Endothelial cell of hepatic sinusoid (primary cell): Measurements from ENCODE around the gene IRF7.
"Not testable (repeated sequence)": the region's sequence is repeated elsewhere in the genome, so short reads cannot be mapped to it uniquely, and the experiment has no call there.

Experiments
- in situ Hi-C: cut with HindIII; loops from 2 replicates; pipeline ENCODE4 v1.10.0; 2017; ENCODE audit warnings: low sequenced_read_pairs

The IRF7 gene

DNA sequence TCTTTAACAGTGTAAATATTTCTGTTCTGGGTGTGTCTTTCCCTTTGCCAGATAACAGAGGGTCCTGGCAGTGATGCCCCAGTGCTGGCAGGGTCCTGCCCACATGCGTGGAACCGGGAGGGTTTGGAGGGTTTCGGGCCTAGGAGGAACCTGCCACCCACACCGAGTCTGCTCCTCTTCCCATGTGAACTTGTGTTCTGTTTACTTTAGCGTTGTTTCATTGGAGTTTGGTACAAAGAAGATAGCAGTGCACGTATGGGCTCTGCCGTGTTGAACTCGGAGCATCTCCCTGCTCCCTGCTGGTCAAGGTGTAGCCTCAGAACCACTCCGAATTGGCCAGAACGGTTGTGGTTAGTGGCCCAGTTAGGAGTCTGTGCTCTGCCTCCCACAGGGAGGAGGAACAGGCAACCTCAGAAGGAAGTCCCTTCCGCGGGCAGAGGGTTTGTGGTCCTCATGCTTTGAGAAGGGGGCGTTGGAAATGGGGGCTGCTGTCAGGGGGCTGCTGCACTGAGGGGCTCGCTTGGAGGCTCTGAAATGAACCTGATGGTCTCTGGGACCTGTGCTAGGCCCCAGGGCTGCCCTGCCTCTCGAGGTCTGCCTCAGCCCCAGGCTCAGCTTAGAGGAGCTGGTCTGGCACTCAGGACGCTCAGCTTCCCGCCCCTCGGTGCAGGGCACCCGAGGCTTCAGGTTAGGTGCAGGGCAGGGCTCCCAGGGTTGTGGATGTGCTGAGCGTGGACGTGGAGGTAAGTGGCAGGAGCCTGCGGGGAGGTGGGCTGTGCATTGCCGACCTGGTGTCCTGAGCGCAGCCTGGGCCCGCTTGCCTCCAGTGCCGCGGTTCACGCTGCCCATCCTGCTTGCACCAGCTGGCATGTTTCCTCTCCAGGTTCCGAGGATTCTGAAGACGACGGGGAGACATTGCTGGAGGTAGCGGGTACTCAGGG lies 29.1 kb downstream of the IRF7 start:
- in situ Hi-C loops: no loop called here

DNA sequence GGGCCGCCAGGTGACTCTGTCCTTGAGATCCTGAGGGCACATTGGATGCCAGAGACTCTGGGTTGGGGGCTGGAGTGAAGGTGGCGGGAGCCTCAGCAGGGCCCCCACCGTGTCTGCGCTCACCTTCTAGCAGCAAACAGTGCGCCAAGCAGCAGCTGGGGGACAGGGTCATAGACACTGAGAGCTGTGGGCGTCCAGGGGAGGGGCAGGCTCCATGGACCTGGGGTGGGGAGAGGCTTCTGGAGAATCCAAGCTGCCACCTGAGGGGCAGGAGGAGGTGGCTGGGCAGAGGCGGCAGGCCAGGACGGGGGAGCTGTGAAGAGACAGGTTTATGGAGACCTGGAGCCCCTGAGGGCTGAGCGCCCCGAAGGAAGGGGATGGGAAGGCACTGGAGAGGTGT lies 31.5 kb downstream of the IRF7 start:
- in situ Hi-C loops: no loop called here

DNA sequence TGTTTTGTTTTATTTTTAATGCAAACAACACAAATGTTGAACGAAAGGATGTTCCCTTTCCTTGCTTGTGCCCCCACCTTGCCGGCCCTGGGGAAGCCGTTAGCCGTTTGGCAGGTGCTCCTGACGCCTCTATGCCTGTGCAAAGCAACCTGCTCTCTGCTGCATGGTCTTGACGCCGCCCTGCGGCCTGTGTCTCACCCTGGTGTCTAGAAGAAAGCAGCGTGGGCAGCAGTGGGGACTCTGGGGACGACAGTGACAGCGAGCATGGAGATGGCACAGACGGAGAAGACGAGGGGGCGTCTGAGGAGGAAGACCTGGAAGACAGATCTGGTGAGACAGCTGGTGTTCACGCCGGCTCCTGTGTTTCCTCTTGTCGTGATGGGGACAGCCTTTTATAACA lies 34.0 kb downstream of the IRF7 start:
- in situ Hi-C loops: no loop called here

DNA sequence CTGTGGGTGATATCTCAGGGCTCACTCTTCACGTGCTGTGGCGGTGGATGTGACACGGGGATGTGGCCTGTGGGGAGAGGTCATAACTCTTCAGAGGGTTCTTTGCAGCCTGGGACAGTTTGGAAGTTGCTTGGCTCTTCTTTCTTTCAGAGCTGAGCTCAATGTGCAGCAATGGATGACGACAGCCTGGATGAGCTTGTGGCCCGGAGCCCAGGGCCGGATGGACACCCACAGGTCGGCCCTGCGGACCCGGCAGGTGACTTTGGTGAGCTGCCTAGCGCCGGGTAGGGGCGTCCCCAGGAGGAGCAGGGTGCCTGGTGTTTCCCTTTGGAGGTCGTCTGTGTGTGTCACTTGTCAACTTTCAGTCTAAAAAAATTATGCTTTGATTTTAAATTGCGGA lies 34.4 kb downstream of the IRF7 start:
- in situ Hi-C loops: no loop called here

DNA sequence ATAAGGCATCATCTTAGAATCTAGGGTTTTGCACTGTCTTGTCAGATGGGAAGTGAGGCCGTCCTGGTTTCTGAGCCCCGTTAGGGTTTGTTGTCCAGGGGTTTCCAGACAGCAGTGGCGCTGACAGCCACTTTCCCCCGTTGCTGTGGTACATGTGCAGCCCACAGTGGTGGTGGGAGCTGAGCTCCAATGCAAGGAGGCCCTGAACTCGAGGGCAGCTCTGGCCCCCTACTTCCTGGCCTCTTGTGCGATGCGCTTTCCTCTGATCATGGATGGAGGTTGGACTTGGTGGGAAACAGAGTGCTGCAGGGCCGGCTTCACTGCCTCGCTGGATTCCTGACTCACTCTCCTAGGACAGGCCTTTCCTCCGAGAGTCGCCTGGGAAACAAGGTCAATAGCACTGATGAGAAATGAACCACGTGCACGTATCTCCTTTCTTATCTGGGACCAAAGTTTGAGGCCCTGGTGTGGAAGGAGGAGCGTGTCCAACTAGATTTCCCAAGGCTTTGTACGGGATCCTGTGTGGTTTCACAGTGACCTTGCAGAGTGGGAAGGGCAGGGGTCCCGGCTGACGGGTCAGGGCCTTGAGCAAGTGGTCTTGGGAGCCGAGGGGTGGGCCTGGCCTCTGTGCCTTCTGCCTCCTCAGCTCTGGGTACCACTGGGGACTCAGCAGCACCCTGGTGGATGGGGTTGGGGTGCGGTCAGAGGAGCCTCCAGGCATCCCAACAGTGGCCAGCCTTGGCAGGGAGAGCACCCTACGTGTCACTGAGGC lies 35.7 kb downstream of the IRF7 start:
- in situ Hi-C loops: no loop called here

DNA sequence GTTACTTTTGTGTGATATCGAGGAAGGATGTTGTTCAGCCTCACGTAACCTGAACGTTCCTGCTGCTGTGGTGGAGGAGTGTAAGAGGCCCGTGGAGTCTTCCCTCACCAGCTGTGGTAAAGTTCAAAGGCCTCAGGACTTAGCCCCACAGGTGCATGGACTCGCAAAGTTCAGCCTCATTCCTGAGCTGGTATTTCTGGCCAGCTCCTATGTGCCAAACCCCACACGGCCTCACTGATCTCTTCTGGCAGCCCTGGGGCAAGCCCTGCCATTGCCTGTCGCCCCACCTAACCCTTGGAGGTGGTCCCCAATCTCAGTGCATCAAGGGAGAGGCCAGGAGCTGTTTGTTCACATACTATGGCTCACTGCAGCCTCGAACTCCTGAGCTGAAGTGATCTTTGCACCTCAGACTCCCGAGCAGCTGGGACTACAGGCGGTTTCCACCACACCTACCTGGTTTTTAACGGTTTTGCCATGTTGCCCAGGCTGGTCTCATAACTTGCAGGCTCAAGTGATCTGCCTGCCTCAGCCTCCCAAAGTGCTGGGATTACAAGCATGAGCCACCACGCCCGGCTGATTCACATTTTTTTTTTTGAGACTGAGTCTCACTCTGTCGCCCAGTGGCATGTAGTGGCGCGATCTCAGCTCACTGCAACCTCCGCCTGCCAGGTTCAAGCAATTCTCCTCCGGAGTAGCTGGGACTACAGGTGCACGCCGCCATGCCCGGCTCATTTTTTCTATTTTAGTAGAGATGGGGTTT lies 37.3 kb downstream of the IRF7 start:
- in situ Hi-C loops: no loop called here

DNA sequence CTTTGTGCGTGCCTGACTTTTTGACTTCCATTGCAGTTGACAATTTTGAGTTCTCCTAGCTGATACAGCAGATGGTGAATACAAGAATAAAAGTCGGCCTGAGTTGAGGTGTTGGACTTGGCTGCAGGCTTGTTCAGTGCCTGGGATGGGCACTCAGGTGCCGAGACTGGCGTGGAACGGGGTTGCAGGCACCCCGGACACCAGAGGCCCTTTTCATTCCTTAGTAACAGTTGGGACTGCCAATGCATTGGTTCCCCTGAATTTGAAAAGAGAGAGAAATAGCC lies 38.2 kb downstream of the IRF7 start:
- in situ Hi-C loops: no loop called here

DNA sequence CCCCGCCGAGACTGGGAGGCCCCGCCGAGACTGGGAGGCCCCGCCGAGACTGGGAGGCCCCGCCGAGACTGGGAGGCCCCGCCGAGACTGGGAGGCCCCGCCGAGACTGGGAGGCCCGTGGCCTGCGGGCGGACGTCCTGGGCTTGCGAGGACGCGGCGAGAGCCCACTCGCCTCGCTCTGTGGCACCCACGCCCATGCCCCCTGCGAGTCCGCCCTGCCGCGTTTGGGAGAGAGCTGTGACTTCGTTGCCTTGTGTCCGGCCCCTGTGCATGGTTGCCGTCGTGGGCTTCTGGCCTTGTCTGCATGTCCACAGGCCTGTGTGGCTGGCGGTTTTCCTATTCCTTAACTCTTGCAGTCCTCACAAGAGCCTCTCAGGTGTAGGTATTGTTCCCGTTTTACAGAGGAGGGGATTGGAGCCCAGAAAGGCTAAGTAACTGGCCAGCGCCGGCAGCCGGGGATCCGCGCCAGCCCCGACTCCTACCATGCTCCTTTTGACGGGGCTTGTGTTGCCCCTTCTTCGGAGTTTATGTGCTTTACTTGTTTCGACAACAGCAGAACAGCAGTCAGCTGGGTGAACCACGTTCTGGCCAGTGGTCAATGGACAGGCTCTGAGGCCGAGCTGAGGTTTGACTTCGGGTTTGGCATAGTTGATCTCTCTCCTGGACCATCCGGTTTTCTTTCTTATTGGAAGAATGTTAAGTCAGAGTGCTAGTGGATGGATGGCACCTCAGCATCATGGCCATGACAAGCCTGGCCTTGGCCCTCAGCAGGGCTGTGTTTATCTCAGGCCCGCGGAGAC lies 38.7 kb downstream of the IRF7 start:
- in situ Hi-C loops: no loop called here

DNA sequence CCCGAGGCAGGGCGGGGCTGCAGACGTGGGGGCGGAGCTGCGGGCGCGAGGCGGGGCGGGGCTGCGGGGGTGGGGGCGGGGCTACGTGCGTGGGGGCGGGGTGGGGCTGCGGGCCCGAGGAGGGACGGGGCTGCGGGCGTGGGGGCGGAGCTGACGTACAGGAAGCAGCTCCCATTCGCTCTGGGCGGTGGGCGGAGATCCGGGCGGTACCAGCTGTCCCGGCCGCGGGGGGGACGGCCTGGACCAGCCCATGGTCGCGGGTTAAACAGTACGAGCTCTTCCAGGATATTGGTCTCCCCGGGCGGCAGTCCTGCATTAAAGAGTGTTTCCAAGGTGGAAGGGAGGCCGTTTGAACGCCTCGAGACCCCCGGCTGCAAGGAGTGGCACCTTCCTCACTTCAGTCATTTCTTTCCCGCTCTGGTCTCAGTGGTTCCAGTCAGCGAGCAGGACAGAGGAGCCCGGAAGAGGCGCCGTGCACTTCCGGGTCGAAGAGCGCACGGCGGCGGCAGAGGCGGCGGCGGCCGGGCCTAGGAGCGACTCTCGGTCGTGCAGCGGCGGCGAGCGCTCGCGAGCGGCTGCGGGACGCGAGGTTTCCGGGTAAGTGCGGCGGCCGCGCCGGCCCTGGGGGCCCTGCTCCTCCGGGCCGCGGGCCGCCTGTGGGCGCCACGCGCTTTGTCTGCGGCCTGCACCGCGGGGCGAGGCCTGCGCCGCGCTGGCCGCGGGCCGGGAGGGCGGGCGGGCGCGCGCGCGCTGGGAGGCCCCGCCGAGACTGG lies 39.6 kb downstream of the IRF7 start, which contains the start of gene PHRF1:
PHRF1 (plus strand) TSS at position 475 of the 773 bp plus-strand sequence. CDS start 5,043 bp downstream, outside the sequence.
- in situ Hi-C loops: no loop called here

DNA sequence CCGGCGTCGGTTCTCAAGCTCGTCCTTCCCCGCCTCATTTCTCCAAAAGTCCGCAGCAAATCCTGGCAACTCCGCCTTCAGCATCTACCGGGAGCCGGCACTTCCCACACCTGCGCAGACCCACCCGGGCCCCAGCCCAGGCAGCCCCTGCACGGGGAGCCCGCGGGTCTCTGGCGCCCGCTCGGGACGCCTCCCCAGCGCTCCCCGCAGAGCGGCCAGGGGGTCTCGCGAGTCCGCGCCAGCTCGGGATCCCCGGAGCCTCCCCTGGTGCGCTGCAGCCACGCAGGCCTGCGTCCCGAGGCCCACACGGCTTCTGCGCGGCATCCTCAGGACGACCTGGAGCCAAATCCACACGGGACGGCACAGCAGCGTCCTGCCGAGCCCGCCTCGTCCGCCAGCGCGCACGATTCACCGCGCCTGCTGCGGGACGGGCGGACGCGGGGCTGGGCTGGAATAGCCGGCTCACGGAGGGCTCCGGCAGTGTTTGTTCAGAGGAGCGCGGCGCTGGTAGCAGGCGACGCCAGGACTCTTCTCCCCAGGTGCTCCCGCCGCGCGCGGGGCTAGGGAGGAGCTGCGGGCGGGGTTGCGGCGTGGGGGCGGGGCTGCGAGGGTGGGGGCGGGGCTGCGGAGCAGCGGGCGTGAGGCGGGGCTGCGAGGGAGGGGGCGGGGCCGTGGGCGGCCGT lies 40.3 kb downstream of the IRF7 start:
- in situ Hi-C loops: no loop called here

DNA sequence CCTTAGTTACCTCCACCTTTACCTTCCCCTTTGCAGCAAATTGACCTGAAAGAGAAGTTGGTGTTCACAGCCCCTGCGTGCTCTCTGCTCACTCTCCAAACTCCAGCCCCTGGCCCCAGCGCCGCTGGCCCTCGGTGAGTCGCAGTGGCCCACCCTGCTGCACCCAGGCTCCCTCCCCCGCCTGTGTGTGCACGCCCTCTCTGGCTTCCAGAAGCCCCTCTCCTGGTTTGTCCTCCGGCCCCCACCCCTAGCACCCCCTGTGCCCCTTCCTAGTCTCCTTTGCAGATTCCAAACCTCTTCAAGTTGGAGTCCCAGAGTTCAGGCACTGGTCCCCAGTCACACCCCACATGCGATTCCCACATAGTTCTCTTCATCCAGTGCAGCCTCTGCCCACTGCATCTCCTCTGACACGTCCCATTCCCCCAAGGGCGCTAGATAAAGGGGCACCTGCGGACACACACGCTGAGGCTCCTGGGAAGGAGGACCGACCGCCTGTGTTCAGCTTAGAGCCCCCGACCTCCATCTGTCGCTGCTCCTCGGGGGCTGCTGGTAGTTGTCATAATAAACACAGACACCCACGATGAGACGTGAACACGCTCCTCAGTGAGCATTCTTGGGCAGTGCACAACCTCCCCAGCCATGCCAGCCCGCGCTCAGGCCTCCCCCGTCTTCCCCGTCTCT lies 41.0 kb downstream of the IRF7 start:
- in situ Hi-C loops: no loop called here

DNA sequence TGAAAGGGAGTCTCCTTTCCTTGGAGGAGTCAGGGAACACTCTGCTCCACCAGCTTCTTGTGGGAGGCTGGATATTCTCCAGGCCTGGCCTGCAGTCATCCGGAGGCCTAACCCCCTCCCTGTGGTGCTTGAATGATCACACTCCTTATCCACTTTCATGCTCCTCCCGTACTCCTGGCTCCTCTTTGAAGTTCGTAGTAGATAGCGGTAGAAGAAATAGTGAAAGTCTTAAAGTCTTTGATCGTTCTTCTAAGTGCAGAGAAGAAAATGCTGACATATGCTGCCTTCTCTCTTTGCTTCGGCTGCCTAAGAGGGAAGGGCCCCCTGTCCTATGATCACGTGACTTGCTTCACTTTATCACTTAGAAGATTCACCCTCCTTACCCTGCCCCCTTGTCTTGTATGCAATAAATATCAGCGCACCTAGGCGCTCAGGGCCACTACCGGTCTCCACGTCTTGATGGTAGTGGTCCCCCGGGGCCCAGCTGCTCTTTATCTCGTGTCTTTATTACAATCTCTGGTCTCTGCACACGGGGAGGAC lies 41.6 kb downstream of the IRF7 start:
- in situ Hi-C loops: not testable (repeated sequence)

DNA sequence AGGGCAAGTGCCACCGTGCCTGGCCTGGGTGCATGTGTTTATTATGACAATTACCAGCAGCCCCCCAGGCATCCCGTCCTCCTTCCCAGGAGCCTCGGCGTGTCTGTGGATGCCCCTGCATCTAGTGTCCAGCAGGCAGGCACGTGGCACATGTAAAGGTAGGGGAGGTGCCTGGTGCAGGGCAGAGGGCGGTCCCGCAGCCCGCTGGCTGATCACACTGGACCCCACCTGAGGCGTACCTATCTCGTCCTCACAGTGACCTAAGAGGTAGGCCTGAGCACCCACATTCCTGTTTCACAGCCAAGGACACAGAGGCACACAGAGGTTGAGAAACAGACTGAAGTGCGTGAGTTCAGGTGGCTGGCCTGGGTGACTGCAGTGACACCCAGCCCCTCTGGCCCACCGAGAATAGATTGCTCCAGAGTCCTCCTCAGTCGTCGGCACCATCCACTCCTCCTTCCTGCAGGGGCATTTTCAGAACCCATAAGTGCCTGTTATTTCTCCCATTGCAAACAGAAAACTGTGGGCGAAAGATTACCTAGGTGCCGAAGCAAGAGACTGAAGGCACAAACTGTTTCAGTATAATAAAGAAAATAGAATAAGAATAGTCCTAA lies 42.5 kb downstream of the IRF7 start:
- in situ Hi-C loops: no loop called here

DNA sequence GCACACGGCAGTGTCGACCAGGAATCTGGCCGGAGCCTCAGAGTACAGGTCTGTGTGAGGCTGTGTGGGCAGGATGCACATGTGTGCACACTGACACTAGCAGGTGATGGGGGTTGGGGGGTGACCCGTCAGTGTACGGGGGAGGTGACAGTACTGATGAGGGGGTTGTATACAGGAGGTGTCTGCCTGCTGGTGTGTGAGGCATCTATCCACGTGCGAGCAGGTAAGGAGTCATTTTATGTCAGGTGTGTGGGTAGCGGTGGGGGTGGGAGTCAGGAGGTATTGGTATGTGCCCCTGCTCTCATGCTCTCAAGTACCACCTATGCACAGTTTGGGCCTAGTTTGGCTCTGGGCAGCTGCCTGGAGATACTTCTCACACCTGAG lies 44.0 kb downstream of the IRF7 start:
- in situ Hi-C loops: no loop called here

DNA sequence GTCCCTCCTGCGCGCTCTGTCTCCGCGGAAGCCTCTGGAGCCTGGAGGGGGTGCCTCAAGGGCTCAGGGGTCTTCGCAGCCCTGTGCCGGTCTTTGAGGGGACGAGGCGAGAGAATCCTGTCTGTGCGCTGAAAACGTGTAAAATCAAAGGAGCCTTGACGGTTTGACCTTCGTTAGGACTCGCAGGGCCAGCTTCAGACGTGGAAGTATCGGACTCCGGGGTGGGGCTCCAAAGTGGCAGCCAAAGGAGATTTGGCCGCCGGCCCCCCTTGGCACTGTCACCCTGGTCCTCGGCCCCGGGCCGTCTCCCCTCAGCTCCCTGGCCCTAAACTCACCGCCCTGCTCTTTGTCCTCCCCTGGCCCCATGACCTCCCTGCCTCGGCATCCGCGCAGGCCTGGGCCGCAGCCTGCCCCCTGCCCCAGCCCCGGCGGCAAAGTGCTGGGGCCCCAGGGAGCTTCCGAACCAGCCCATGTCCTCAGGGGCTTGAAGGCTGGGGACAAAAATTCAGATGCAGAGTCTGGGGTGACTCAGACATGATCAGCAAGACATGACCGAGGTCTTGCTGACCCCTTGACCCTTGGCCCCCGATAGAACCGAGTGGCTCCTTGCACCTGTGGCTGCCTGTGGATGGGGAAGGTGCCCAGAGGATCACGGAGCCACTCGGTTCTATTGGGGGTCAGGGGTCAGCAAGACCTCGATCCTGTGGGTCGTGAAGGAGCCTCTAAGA lies 46.4 kb downstream of the IRF7 start:
- in situ Hi-C loops: no loop called here

DNA sequence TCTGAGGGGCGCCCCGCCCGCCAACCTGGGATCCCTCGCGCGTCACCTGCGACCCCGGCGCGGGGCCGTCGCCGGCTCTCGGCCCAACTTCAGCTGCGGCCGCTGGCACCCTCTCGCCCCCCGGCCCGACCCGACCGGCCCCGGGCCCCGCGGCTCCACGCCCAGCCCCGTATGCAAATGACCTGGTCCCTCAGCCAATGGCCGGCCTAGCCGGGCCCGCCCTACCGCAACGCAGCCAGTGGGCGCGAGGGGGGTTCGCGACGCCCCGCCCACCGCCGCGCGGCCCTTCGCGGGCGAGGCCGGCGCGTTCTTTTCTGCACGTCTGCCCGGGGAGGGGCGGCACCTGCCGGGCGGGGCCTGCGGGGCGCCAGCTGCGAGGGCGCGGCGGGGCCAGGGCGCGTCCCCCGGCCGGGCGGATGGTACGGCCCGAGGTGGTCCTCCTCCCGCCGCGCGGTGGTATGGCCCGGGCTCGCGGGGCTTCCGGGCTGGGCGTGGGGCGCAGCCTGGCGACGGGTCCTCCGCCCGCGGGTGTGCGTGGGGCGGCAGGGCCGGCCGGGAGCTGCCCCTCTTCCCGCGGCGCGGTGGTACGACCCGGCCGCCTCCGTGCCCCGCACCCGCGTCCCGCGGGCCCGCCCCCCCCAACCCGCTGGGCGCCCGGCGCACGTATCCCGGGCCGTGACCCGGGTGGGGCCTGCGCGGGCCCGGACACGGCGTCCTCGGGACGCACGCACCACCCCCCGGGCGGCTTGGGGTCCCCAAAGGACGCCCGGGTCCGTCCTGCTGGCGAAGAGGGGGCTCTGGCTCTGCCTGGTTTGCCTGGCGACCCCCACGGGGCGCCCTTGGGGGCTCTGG lies 47.2 kb downstream of the IRF7 start:
- in situ Hi-C loops: no loop called here
